GM18526 (cell line): ENCODE measurements around the gene TLN1.

ENCODE experiments used
- POLR2A ChIP-seq: IDR thresholded peaks from 3 replicates; pipeline ENCODE4 v1.6.1; 2011; ENCODE audit not compliant: insufficient read length; ENCODE audit errors: extremely low read depth

TLN1 gene

DNA sequence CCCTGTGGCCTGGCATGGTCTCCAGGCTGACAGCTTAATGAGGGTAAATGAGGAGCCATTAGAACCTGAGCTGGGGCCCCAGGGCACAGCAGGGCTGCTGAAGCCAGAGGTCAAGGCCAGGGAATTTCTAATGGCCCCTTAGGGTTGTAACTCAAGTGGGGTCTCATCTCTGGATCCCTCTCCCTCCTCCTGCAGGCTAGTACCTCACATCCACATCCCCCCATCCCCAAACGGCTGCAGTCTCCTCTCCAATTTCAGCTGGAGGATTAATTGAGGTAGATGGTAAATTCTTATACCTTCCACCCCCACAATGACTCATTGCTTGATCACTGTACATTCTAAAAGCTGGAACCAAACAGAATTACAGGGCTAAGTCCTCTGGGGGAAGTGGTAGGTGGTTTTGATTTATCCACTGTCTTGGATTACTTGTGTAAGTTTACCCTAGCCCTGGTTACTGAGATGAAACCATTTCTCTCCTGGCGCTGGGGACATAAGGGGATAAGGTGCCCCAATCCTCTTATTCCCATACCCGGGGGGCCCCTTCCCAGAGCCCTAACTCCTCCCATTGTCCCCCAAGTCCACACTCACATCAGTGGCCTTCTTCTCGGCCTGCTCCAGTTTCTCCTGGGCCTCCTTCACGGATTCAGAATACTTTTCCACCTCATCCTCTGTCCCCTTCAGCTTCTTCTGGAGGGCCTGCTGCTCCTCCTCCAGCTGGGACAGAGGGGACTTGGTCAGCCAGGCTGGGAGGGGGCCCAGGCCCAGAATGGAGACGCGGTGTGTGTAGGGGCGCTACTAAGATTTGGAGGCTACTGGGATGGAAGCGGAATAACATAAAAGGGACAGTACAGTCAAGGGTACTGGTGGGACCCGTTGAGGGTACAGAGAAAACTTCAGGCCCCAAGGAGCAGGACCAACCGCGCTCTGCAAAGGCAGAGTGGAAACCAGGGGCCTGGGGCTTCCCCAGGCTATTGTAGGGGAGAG, 43.1 kb downstream of the TLN1 start:
- TF ChIP-seq POLR2A: no peak

DNA sequence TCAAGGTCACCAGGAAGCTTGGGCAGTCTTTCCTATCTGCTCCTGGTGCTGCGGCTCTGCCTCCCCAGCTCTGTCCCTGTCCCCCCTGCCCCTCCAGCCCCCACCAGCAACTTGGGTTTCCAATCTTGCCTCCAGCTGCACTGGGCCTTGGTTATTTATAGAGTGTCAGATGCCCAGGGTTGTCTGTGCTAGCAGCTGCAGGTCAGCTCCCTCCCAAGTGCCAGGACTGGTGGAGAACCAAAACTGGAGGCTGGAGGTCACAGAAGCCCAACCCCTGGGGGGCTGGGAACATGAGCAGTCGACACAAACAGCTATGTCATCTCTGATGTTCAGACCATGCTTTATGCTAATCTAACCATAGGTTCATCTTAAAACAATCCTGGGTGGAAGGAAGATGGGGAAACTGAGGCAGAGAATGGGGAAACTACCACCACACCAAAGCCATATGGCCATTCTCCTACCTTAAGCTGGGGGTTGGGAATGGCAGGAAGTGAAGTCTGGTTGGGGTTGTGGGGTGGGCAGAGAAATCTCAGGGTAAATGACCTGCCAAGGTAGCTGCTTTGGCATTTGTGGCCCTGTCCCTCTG, 43.9 kb downstream of the TLN1 start:
- TF ChIP-seq POLR2A: no peak

DNA sequence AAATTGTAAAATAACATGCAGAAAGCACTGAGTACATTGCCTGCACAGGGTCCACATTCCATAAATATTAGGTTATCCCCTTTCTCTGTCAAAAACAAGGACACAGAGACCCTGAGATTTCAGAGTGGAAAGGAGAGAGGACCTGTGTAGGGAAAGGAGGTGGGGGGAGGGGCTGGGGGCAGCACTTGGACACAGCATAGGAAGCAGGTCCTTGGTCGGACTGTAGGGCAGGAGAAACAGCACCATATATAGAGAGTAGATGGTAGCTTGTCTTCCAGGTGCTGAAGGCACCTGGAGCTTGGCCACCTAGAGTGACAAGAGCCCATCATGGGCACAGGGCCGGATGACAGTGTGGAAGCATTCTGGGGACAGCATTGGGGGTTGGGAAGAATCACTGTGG, 44.7 kb downstream of the TLN1 start:
- TF ChIP-seq POLR2A: no peak

DNA sequence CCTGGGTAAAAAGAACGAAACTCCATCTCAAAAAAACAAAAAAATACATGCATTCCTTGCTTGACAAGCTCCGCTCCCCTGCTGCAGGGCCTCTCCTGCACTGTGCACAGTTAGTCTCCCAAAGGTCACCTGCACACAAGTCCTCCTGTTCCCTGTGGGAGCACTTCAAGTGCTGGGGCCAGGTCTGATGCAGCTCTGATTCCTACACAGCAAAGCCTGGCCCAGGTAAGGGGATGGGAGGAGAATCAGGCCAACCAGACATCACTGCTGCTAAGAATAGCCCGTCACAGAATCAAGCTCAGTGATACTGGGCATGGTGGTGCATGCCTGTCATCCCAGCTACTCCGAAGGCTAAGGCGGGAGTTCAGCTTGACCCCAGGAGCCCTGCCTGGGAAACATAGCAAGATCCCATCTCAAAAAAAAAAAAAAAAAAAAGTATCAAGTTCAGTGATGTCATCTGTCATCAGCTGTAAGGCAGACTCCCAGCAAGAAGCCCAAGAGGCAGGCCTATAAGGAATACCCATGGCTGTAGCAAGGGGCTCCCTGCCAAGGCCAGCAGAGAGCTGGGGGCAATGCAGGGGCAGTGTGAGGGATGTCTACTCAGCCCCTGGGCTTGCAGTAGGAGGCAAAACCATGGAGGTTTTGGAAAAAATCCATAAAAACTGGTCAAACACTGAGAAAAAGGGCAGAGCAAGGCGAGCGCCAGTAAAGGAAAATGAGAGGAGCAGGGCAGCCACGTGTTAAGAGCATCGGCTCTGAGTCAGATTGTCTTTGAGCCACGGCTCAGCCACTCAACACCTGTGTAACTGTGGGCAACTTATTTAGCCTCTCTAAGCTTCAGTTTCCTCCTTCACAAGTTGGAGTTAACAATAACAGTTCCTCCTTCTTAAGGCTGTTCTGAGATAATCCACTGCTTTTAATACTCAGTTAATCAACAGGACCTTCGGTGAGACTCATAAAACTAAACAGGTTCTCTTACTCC, 45.5 kb downstream of the TLN1 start:
- TF ChIP-seq POLR2A: no peak

DNA sequence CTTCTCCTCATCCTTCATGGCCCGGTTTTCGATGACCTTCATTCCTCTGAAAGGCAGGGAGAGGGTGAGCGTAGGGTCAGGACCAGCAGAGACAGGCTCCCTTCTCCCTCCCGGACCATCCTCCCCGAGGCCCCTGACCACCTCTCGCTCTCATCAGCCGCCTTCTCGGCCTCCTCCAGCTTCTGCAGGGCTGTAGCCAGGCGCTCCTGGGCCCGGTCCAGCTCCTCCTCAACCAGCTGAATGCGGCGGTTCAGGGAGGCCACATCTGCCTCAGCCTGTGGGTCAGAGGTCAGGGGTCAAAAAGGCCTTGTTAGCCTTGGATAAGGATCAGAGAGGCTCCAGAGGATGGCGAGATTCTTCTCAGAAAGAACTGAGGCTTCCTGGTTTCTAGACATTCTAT, 46.5 kb downstream of the TLN1 start:
- TF ChIP-seq POLR2A: no peak

DNA sequence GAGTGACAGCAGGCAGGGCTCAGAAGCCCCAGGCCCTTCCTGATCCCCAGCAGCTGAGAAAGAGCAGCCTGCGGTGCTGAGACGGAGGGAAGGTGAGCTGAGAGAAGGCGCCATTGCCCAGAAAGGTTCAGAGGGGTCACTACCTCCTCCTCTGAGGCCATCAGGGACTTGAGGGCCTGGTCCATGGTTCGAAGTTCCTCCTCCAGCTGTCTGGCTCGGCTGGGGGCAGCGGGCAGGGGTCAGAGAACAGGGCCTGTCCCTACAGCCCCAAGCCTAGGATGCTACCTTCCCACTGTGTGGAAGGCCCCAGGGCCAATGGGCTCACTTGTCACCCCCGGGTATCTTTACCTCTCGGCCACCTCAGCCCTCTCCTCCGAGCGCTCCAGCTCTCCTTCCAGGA, 47.1 kb downstream of the TLN1 start:
- TF ChIP-seq POLR2A: no peak

DNA sequence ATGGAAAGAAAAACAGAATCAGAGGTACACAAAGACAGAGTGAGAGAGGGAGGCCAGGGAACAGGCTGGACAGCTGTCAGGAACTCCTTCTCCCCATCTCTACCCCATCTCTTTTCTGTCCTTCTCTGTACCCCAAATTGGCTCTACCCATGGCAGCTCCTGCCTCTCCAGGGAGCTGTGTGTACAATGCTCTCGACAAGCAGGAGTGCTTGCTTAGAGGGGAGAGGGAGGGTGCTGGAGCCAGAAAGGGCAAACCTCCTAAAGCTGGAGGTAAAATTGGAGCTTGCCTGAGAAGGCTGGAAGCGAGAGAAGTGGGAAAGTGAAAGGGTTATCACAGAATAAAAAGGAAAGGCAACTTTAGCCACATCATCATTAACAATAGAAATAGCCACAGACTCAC, 48.7 kb downstream of the TLN1 start:
- no peak for TF ChIP-seq POLR2A

DNA sequence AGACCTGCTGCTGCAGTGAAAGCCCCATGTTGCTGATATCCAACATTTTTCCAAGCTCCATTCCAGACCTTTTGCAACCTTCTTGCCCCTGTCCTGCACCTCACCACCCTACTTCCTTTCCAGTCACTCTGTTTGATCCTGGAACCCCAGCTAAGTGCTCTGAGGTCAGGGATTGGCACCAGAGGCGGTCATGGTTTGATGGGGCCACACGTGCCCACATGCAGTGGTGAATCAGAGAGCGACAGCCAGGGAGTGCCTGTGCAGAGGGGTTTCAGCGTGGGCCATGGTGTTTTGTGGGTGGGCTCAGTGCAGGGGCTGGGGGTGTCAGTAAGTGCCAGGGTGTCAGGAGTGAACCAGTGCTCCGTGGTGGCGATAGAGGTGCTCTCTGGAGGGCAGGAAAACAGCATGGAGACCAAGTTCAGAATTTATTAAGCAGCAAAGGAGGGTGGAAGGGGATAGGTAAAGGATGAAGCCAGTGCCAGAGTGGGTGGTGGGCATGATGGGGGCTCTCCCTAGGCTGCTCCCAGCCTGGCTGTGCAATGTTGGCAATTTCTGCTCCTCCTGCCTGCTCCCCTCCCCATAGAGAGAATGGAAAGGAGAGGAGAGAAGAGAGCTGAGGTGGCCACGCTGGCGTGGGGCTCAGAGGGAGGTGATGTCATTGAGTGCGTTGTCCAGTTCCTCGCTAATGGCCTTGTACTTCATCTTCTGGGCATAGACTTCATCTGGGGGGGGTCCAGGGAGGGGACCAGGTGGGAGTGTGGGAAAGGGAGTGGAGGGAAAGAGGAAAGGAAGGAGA, 49.3 kb downstream of the TLN1 start:
- TF ChIP-seq POLR2A: no peak

DNA sequence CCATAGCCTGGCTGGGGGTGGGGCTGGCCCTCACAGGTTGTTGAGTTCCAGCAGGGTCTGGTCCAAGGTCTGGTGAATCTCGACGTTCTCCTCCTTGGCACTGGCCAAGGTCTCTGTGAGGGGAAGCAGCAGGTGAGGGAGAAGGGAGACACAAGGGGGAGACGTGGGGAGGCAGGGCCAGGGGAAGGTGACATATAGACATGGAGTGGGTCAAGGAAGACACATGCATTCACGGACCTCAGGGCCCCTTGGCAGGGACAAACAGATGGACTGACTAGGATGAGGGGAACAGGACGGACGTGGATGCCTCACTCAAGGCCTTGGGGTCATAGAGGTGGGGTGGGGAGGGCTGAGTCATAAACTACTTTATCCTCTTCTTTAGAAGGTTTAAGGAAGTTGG, 49.9 kb downstream of the TLN1 start:
- TF ChIP-seq POLR2A: no peak

DNA sequence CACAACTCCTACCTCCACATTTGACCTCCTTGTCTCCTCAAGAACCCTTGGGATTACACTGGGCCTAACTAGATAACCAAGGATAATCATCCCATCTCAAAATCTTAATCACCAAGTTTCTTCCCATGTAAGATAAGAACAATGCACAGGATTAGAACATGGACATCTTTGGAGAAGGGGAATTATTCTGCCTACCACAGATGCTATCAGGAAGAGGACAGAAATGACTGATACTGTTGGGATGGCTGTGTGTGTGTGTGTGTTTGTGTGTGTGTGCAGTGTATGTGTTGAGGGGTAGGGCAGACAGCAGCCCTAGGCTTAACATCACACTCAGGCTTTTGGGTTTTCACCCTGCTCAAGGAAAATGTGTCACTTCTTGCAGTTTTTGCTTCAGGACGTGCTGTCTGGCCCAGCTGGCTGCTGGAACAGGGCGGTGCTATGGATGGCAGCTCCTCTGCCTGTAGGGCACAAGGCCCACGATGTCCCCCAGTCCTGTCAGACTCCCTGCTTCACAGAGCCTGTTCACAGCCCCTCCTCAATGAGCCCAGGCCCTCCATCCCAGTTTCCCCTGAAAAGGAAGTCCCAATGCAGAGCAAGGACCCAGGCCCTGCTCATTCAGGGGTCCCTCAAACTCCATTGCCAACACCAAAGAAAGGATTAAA, 50.5 kb downstream of the TLN1 start:
- no peak for TF ChIP-seq POLR2A

DNA sequence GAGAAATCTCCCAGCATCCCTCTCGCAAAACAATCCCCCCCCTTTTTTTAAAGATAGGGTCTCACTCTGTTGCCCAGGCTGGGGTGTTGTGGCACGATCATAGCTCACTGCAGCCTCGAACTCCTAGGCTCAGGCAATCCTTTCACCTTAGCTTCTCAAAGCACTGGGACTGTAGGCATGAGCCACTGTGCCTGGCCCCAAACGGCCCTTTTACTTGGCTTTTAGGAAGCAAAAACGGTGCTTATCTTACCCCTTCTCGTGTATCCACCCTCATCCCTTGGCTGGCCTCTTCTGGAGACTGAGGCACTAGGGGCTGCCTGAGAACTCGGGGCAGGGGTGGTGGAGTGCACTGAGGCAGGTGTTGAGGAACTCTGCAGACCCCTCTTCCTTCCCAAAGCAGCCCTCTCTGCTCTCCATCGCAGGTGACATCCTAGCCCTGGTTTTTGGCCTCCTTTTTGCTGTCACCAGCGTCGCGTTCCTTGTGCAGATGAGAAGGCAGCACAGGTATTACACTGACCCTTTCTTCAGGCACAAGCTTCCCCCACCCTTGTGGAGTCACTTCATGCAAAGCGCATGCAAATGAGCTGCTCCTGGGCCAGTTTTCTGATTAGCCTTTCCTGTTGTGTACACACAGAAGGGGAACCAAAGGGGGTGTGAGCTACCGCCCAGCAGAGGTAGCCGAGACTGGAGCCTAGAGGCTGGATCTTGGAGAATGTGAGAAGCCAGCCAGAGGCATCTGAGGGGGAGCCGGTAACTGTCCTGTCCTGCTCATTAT, 51.5 kb downstream of the TLN1 start:
- TF ChIP-seq POLR2A: no peak

DNA sequence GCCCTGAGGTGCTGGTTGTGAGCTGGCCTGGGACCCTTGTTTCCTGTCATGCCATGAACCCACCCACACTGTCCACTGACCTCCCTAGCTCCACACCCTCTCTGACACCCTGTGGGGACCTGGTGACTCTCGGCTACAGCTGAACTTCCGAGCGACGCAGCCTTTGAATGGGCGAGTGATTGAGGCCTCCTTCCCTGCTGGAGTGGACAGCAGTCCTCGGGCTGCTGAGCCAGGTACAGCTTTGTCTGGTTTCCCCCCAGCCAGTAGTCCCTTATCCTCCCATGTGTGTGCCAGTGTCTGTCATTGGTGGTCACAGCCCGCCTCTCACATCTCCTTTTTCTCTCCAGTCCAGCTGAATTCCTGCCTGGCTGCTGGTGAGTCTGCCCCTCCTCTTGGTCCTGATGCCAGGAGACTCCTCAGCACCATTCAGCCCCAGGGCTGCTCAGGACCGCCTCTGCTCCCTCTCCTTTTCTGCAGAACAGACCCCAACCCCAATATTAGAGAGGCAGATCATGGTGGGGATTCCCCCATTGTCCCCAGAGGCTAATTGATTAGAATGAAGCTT, 52.1 kb downstream of the TLN1 start:
- TF ChIP-seq POLR2A: no peak

DNA sequence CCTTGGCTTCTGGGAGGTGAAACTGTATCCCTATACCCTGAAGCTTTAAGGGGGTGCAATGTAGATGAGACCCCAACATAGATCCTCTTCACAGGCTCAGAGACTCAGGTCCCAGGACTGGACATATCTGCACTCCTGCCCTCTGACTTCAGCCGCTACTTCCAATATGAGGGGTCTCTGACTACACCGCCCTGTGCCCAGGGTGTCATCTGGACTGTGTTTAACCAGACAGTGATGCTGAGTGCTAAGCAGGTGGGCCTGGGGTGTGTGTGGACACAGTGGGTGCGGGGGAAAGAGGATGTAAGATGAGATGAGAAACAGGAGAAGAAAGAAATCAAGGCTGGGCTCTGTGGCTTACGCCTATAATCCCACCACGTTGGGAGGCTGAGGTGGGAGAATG, 52.9 kb downstream of the TLN1 start:
- no peak for TF ChIP-seq POLR2A
